Measurements from ENCODE around the gene TCEA2. TPM values are rescaled to one million over a fixed set of nuclear protein-coding genes. Genes with fewer than 3 reads are reported as not detected.

The TCEA2 gene
- total RNA-seq, 1 donor from 2014 or later: 42.5 TPM

DNA sequence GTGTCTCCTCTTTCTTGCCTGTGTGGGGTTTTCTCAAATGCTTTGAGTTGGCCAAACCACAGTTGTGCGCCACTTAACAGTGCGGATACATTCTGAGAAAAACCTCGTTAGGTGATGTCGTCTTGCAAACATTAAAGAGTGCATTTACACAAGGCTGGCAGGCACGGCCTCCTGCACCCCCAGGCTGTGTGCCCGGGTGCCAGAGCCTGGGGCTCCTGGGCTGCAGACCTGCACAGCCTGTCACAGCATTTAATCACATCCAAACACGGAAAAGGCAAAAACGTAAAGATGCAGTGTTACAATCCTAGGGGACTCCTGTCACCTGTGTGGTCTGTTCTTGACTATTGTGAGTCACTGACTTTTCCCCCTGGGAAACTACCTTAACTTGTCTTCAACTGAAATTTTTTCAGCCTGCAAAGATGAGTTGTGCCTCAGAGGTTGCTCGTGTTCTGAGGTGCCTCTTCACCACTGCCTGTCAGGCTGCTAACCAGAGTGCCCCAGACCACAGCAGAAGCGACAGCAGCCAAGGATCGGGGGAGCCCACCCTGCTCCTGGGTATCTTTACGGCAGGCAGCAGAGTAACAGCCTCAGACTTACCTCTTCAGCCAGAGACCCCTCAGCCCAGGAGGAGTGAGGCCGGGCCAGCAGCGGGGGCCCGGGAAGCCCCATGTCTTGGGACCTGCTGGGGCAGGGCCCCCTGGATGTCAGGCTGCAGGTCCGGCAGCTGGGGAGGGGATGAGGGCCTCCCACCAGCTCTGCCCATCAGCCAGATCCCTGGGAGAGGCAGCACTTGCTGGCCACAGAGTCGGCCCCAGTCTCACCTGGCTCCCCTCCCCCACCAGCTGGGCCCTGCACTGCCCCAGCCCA is 27.7 kb upstream of the TCEA2 start:
- no peak for DNase-seq (ENCODE audit: low spot score)

DNA sequence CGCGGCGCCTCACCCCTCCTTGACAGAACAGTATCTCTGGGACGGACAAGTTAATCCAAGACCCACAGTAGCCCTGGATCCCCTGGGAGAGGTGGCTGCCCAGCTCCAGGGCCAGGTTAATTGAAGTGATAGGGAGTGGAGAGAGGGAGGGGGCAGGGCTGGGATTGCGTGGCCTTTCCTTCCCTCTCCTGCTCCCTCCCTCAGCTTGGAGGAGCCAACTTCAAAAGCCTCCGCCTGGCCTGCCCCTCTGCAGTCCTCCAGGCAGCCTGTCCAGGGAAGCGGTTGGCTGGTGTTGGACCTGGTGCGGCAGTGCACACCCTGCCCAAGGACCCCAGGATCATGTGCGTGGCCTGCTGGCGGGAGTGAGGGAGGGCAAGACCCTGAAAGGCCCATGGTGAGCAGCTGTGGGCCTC is 27.1 kb upstream of the TCEA2 start, which contains the start of gene C20orf204:
Gene C20orf204, plus strand, starts transcription at position 250 of the 413 bp plus-strand sequence. Its CDS starts 142 bp downstream, at position 392.
- DNase-seq (ENCODE audit: low spot score): no peak

DNA sequence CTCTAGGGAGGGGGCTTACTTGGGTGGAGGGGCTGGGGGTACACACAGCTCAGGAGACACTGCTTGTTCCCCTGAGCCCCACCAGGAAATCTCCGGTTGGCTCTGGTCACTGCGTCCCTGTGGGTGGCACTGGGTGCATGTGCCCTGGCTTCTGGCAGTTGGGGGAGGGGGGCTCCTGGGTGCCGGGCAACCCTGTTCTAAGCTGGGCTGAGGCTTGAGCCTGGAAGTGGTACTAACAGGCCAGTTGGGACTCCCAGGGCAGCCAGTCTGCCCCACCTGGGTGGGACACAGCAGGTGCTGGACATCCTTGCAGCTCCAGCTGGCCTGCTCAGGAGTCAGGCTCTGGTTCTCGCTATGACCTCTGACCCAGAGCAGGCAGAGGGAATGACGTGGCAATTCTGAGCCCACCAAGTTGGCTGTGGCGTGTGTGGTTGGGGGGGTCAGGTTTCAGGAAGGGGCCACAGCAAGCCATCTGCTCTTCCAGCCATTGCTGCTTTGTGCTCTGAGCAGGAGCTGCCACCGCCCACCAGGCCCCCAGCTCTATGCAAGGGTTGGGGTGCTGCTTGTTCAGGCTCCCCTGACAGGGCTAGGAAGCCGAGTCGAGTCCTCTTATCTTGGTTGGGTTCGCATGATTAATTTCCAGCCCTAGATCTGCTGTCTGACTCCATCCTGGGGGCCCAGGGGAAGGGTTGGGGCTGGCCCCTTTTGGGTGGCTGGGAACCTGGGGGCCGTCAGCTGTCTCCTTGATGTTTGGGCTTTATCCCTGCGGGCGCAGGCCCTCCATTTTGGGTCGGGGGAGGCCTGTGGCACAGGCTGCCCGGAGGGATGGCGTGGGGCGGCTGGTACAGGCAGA is 26.4 kb upstream of the TCEA2 start:
- DNase-seq (ENCODE audit: low spot score): no peak

DNA sequence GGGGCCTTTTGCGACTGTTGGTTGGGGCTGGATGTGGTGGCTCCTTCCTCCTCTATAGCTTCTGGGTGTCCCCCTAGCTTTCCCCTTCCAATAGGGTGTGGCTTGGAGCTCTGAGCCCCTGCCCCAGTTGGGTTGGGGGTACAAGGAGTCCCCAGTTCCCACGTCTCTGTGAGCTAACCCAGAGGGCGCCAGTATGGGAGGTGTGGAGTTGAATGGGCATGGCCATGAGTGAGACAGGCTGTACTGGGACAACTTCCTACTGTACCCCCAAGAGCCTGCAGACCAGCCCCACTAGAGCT is 25.9 kb upstream of the TCEA2 start:
- DNase-seq (ENCODE audit: low spot score): no peak

DNA sequence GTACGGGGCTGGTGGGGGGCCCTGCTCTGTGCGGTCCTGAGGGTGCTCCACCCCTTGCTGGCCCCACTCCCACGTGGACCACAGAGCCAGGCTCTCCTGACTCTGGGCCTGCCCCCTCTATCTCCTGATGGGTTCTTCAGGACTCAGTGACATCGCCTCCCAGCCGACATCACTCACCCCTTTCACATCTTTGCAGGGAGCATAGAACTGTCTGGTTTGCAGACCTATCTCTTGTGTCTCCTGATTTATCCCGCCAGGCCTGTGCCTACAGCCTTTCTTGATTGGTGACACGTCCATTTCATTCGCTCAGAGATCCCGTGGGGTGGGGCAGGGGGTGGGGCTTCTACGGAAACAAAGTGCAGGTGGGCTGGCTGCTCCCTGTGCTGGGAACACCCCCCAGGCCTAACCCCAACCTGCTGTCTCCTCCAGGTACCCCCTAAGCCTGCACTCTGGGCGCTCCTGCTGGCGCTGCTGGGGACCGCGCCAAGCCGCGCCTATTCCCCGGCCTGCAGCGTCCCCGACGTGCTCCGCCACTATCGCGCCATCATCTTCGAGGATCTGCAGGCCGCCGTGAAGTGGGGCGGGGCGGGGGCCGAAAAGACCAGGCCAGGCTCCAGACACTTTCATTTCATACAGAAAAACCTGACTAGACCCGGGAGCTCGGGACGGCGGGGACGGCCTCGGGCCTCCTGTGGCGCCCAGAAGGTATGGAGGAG is 25.3 kb upstream of the TCEA2 start:
- DNase-seq (ENCODE audit: low spot score): no peak

DNA sequence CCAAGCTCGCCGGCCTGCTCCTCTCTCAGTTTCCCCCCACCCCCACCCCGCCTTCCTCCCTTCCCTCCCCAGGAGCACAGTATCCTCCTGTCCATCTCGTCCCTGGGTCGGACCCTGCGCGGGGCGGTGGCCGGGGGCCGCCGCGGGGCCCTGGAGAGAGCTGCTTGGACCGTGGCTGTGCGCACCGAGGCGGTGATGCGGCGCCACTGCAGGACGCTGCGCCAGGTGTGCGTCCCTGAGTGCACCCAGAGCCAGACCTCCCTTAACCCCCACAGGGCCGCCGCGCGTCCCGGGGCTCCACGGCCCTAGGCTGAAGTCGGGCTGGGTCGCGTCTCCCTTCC is 24.8 kb upstream of the TCEA2 start:
- DNase-seq (ENCODE audit: low spot score): no peak

DNA sequence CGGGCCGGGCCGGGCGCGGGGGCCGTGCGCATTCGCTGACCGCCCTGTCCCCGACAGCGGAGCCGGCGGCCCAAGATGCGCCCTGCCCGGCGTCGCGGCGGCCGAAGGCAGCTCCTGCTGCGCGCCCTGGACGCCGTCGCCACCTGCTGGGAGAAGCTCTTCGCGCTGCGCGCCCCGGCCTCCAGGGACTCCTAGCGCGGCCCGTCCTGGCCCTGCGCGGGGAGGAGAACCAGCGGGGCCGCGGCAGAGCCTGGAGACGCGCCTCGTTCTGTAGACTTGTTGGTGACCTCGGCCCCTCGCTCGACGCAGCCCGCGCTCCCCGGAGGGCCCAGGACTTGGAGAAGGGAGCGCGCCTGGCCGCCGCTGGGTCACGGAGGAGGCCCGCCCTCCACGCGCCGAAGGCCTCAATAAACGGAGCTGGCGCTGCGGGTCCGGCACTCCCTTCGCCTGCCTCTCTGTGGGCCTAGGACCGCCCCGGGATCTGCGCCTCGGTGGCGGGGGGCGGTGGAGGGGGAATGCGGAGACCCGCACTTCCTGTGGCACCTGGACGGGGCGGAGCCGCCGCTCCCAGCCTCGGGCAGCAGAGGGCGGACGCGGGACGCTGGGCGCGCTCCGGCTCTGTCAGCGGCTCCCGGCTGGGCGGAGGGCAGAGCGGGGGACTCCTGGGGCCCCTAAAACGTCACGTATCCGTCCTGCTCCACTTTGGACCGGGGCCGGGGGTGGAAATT is 24.3 kb upstream of the TCEA2 start:
- peak; percentile 95 for DNase-seq (ENCODE audit: low spot score)

DNA sequence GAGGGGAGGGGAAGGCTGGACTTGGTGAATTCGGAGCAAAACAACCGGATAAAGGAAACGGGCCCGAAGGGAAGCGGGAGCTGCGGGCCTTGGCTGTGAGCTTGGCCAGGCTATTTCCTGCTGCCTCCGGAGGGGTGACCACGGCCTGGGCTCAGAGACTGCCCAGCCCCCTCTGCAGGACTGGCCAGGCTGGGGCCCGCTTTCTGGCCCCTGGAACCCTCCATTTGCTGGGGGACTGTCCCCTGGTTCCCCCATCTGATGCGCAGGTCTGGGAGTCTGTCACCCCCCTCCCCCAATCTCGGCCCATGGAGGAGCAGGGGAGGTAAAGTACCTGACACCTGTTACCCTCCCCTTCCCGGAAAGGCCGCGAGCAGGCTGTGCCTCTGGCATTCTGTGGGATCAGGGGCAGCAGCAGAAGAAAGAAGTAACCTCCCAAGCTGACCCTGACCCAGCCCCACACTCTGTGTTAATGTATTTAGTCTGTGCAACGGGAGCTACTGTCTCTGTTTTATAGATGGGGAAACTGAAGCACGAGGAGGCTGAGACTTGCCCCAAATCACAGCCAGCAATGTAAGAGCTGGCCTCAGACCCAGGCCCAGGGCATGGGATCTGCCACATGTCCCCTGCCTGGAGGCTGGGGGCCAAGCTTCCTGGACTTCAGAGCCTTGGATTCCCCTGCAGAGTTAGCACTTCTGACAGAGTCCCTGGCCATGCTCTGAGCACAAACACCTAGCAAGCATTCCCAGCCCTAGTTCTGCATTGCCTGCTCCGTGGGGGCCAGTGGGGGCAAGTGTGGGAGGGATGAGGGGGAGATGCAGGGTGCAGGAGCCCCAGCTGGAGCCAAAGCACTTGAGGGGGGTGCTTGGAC is 23.5 kb upstream of the TCEA2 start:
- DNase-seq (ENCODE audit: low spot score): no peak

DNA sequence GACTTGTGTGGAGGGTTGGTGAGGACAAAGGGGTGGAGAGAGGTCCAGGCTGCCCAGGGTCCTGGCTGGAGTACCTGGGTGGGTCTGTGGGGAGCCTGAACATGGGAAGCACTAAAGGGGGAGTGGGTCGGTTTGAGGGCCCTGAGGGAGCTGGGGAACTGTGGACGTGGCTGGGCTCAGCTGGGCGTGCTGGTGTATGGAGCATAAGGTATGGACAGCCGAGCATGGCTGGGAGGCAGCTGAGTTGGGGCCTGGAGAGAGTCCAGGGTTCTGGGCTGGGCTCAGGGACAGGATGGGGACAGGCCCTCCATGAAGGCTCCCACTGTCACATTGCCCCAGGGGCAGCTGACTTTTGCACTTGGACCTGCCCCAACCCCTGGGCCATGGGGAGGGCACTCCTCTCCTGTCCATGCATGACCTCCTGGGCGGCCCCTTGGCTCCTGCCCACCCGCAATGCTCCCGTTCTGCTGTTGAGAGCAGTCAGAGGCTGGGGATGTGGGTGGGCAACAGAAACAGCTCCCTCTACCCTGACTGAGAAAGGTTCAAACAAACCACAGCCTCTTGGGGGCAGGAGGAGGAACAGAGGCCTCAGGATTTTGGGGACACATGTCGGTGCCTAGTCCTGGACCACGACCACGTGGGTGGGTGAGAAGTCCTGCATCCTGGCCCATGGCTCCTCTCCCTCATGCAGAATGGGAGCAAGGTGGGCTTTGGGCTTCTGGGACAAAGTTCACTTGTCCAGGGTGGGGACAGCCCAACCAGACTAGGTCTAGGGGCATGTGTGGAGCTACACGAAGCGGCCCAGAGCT is 22.6 kb upstream of the TCEA2 start:
- DNase-seq (ENCODE audit: low spot score): no peak

DNA sequence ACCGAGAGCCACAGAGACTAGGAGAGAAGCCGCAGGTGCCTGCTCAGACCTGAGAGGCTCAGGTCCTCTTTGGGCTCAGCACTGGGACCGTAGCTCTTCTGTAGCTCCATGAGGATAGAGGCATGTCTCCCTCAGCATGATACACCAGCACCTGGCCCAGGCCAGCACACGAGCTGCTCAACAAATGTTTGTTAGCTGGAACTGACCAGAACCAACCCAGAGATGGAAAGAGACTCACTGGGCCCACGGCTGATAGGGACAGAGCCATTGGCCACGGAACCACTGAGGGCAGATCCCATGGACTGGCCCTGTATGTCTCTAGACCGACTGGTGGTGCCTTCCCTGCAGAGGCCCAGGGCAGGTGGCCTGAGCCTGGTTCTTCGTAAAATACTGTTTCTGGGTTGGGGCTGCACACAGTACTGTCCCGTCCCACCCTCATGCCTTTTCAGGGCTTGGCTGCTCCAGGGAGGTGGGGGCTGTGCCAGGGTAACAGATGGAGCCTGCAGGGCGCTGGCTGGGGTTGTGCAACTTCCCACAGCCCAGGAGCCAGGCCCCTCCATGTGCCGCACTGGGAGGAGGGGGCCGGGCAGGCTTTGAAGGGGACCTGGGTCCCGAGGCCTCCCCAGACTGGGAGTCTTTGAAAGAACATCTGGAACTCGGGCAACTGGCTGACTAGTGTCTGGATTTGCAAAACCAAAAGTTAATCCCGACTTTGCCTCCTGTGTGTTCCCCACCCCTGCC is 21.8 kb upstream of the TCEA2 start:
- DNase-seq (ENCODE audit: low spot score): no peak

DNA sequence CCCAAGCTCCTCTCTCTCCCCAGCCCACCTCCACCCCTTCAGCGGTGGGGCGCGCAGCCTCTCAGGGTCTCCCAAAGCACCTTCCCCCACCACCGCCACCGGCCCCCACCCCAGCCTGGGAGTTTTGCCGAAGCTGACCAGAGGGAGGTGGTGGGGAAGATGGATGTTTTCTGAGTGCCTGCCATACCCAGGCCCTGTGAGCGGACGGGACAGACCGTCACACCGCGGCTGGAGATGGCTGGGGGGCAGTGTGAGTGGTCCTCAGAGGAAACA is 21.3 kb upstream of the TCEA2 start:
- no peak for DNase-seq (ENCODE audit: low spot score)

DNA sequence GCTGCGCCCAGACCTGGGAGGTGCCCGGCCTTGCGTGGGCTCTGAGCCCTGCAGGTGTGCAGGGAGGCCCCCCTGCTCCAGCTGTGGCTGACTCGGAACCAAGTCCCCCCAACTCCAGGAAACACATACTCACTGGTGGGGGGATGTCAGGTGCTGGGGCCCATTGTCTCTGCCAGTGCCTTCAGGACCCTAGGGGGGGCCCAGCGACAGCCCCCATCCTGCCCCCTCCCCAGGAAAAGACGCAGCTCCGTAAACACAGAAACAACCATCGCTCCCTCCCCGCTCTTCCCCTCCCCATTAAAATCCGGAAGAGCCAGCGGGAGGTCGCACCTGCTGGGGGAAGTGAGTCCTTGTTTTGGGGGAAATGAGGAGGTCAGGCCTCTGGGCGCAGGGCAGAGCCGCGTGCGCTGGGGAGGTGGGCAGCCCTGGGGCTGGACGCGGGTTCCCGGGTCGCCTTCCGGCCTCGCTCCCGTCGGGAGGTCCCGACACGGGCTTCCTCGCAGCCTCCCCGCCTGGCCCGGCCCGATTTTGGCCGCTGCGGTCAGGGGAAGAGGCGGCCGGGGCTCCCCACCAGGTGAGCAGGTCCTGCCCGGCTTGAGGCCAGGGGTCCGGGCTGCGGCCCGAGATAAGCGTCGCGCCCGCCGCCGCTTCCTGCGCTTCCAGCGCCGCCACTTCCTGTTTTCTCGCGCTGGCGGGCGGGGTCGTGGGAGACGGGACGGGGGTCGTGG is 20.8 kb upstream of the TCEA2 start:
- DNase-seq (ENCODE audit: low spot score): no peak

DNA sequence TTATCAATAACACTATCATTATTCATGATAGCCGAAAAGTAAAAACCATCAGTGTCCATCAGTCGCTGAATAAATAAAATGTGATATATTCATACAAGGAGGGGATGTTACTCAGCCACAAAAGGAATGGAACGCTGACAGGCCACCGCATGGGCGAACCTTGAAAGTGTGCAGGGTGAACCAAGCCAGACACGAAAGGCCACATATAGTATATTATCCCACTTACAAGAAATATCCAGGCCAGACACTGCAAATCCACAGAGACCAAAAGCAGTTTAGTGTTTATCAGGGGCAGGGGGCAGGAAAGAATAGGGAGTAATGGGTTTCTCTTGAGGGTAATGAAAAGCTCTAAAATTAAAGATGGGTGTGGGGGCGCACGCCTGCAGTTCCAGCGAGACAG is 19.2 kb upstream of the TCEA2 start:
- DNase-seq (ENCODE audit: low spot score): no peak

DNA sequence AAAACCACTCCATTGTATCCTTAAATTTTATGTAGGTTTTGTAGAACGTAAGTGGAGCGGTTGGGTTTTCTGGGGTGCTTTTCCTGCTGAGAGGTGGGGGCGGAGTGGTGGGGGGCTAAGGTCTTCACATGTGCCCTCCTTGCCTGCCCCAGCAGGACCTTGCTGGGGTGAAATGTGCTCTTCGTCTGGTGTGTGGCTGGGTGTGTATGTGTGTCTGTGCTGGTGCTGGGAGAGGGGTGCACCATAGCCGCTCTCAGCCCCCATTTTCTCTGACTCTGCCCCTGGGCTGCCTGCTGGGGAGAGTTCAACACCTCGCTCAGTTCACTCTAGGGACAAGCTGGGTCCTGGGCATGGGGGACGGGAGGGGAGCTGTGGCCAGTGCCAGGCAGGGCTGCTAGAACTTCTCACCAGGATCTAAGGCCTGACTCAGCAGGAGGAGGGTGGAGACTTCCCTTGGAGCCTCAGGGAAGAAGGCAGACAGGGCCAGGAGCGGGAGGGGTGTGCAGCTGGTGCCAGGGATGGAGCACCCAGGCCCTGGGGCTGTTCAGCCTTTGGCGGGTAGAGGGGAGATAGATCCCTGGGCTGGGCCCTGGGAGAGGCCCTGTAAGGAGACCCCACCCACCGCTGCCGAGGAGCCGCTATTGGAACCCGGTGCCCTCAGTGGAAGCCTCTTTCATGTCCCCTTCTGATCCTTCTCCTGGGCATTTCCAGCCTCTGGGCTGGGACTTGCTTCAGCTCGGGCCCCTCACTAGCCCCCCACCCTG is 18.3 kb upstream of the TCEA2 start:
- no peak for DNase-seq (ENCODE audit: low spot score)

DNA sequence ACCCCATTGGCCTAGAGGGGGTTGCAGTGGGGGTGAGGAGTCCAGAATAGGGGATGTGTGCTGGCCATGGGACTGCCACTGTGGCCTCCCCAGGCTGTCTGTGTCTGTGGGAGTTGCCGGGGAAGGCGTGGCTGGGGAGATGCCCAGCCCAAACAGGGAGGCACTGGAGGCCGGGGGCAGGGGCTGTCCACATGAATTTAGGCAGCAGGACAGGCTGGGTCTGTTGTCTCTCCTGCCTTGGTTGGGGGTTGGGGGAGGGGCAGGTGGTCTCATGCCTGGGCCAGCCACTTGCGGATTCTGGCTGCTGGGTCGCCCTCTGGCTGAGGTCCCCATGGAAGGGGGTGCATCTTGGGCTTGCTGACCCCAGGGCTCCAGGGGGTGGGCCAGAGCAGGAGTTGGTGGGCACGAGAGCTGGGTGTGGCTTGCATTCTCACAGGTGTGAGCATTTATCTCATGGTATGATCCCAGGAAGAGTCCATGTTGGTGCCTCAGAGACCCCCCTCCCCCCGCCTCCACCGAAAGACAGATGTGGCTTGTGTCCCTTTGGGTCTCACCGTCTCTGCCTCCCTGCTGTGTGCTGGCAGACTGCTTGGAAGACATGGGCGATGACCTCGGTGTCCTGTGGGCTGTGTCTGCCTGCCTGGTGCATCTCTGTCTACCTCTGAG is 17.5 kb upstream of the TCEA2 start:
- DNase-seq (ENCODE audit: low spot score): no peak

DNA sequence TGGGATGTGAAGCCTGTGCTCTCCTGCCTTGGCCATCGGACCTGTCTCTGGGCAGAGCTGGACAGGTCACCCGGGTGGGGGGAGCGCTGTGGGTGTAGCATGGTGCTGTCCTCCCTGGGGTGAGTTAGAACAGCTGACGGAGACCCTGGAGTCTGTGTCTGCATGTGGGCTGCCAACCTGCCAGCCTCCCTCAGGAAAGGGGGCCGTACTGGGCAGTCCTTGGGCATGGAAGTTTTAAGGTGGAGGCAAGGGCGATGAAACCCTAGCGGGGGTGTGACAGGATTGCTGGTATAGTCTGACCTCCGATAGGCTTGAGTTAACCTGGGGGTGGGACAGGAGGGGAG is 16.0 kb upstream of the TCEA2 start:
- no peak for DNase-seq (ENCODE audit: low spot score)

DNA sequence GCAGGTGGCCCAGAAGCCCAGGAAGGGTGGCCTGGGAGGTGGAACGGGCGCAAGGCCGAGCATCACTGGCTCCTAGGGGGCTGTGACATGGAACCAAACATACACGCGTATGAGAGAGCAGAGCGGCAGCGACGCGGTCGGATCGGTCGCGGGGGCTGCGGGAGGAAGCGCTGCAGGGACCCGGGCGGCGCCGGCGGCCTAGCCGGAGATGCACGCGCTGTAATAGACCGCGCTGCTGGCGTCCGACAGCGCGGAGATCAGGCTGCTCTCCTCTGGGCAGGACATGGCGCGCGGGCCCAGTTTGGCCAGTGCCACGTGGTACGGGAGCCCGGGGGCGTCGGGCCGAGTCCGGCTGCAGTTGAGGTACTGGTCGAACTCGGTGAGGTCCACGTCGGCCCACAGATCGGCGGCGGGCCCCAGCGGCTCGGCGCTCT is 15.0 kb upstream of the TCEA2 start:
- DNase-seq (ENCODE audit: low spot score): no peak
